Keratinocyte (primary cell): ENCODE results near the gene PNISR. TPM values are rescaled to one million over a fixed set of nuclear protein-coding genes. Genes with fewer than 3 reads are reported as not detected.
A peak's percentile ranks its signal among the peaks of the same experiment; 100 is the strongest.

ENCODE experiments used
- DNase-seq: peaks from one replicate; pipeline ENCODE4 v3.0.0-alpha.2; 2011; ENCODE audit warnings: low read depth, missing footprints, low spot score
- FAIRE-seq: peaks from 2 replicates; lab custom pipeline; 2011; peaks lifted over from hg19 to GRCh38; lab: Jason Lieb, UNC
- H2AFZ ChIP-seq: 2 replicates; pipeline ENCODE4 v1.6.0; 2012; ENCODE audit warnings: low read length, control low read depth, inconsistent platforms; ENCODE audit not compliant: control insufficient read depth
- H3K27ac ChIP-seq: 2 replicates; pipeline ENCODE4 v1.5.1; 2011; ENCODE audit warnings: low read length; ENCODE audit not compliant: control insufficient read depth, insufficient read depth
- H3K27me3 ChIP-seq: 3 replicates; pipeline ENCODE4 v1.6.0; 2011; ENCODE audit warnings: low read length; ENCODE audit not compliant: control insufficient read depth, insufficient read depth; ENCODE audit errors: extremely low read depth
- H3K36me3 ChIP-seq, 2 experiments: 2 replicates in 1 of 2; 3 replicates in 1 of 2; pipeline ENCODE4 v1.5.1; 2011; ENCODE audit warnings: low read length in 2 of 2, mild to moderate bottlenecking in 1 of 2; ENCODE audit not compliant: control insufficient read depth in 2 of 2, insufficient read depth in 2 of 2; ENCODE audit errors: extremely low read depth in 1 of 2
- H3K4me1 ChIP-seq: 3 replicates; pipeline ENCODE4 v1.5.1; 2011; ENCODE audit warnings: low read length; ENCODE audit not compliant: control insufficient read depth, insufficient read depth; ENCODE audit errors: extremely low read depth
- H3K4me2 ChIP-seq: 3 replicates; pipeline ENCODE4 v1.6.0; 2011; ENCODE audit warnings: low read depth, low read length; ENCODE audit not compliant: control insufficient read depth, insufficient read depth; ENCODE audit errors: extremely low read depth
- H3K4me3 ChIP-seq, 3 experiments: fragments of 200-600 bp in 1 of 3; sonication (generic) in 1 of 3; 2 replicates in 2 of 3; 3 replicates in 1 of 3; pipeline ENCODE4 v1.5.1; 2011 to 2016; ENCODE audit warnings: low read length in 3 of 3, mild to moderate bottlenecking in 3 of 3, control low read depth in 2 of 3, inconsistent platforms in 1 of 3, low read depth in 1 of 3, mixed read lengths in 1 of 3, mixed run types in 1 of 3, moderate library complexity in 1 of 3; ENCODE audit not compliant: control insufficient read depth in 2 of 3, insufficient read depth in 2 of 3; ENCODE audit errors: extremely low read depth in 1 of 3
- H3K79me2 ChIP-seq: 2 replicates; pipeline ENCODE4 v1.6.0; 2012; ENCODE audit warnings: low read length; ENCODE audit not compliant: control insufficient read depth, insufficient read depth
- H3K9ac ChIP-seq: 3 replicates; pipeline ENCODE4 v1.6.0; 2011; ENCODE audit warnings: low read length; ENCODE audit not compliant: control insufficient read depth, insufficient read depth; ENCODE audit errors: extremely low read depth
- H3K9me1 ChIP-seq: 3 replicates; pipeline ENCODE4 v1.6.0; 2011; ENCODE audit warnings: low read length; ENCODE audit not compliant: control insufficient read depth, insufficient read depth; ENCODE audit errors: extremely low read depth
- H3K9me3 ChIP-seq: 2 replicates; pipeline ENCODE4 v1.5.1; 2012; ENCODE audit warnings: low read depth, low read length; ENCODE audit not compliant: control insufficient read depth
- H4K20me1 ChIP-seq: 3 replicates; pipeline ENCODE4 v1.6.0; 2011; ENCODE audit warnings: low read length; ENCODE audit not compliant: control insufficient read depth, insufficient read depth; ENCODE audit errors: extremely low read depth
- CTCF ChIP-seq, 3 experiments: IDR thresholded peaks in 1 of 3; conservative IDR thresholded peaks in 1 of 3; optimal IDR thresholded peaks in 1 of 3; 2 replicates in 2 of 3; 3 replicates in 1 of 3; pipeline versions ENCODE3 to v1.5.1; 2011; ENCODE audit warnings: low read length in 3 of 3, mild to moderate bottlenecking in 3 of 3, moderate library complexity in 2 of 3, control low read depth in 1 of 3, inconsistent platforms in 1 of 3; ENCODE audit not compliant: insufficient read depth in 2 of 3; ENCODE audit errors: extremely low read depth in 1 of 3
- EZH2 ChIP-seq: IDR thresholded peaks from one replicate; pipeline ENCODE4 v1.6.1; 2012; ENCODE audit warnings: inconsistent platforms, mild to moderate bottlenecking, low read length, moderate library complexity
- dilution Hi-C: fragments of 300-500 bp; cut with MboI; formaldehyde crosslinking; loops from one replicate; pipeline ENCODE4 v1.7.0; 2020; ENCODE audit warnings: low sequenced_read_pairs; ENCODE audit not compliant: extremely low pct_ligation_motif_present
- polyA plus RNA-seq, 5 experiments: library from polyadenylated mRNA; depleted of rRNA in 3 of 5; stranded (reverse) in 3 of 5; stranded (forward) in 1 of 5; unstranded in 1 of 5; fragments of >200 nt; gene quantifications; 1 replicate in 1 of 5; 2 replicates in 3 of 5; 3 replicates in 1 of 5; pipeline versions ENCODE4 v1.2.1 to v1.2.3, GENCODE V29; 2011 to 2012; ENCODE audit warnings: missing spikeins in 2 of 5, low read depth in 1 of 5, low replicate concordance in 1 of 5

Gene PNISR
- polyA plus RNA-seq, 1 donor (not counting 4 experiments of a cell fraction or from before 2014, with no cell fraction given) = 60.5 TPM

- no peak for FAIRE-seq
- peaks cover 12% of the 10 kb centered on the region for H3K4me1 ChIP-seq
- no peak overlapping the region for H3K27ac ChIP-seq
- dilution Hi-C loops = no loop called here
- H3K4me3 ChIP-seq = no peak overlapping the region
- H3K4me2 ChIP-seq = no peak overlapping the region
- peaks cover 3% of the 10 kb centered on the region for H3K27me3 ChIP-seq
- DNase-seq = no peak
- H3K79me2 ChIP-seq = no peaks in the 10 kb centered on the region
- H3K36me3 ChIP-seq = no peaks in the 10 kb centered on the region
- H4K20me1 ChIP-seq = no peaks in the 10 kb centered on the region
- no peaks in the 10 kb centered on the region for H3K9me3 ChIP-seq
- no peaks in the 10 kb centered on the region for H3K9me1 ChIP-seq
- no peak overlapping the region for H2AFZ ChIP-seq
- TF ChIP-seq EZH2 = no peak
- no peak for TF ChIP-seq CTCF (optimal IDR thresholded peaks at IDR 0.05 in 1 of 3, IDR thresholded peaks at IDR 0.05 in 1 of 3, conservative IDR thresholded peaks at IDR 0.05 in 1 of 3; ENCODE audit: extremely low read depth in 1 of 3, insufficient read depth in 2 of 3, low read length in 3 of 3)
- H3K9ac ChIP-seq = no peak overlapping the region
Observed at GRCh38 chr6:99353126-99353525, 72.0 kb downstream of the PNISR start.

GRCh38 chr6:99350573-99350972 lies 74.5 kb downstream of the PNISR start:
- dilution Hi-C loops = no loop called here
- DNase-seq (no peak), FAIRE-seq (no peak)
- peak overlapping the region; percentile 69 for H3K9ac ChIP-seq
- H2AFZ ChIP-seq = peak overlapping the region; percentile 87
- no peaks in the 10 kb centered on the region for H3K36me3 ChIP-seq
- no peaks in the 10 kb centered on the region for H3K79me2 ChIP-seq
- H3K4me1 ChIP-seq = peaks cover 12% of the 10 kb centered on the region
- no peak overlapping the region for H3K27ac ChIP-seq
- H4K20me1 ChIP-seq = no peaks in the 10 kb centered on the region
- TF ChIP-seq EZH2 = no peak
- TF ChIP-seq CTCF (optimal IDR thresholded peaks at IDR 0.05 in 1 of 3, IDR thresholded peaks at IDR 0.05 in 1 of 3, conservative IDR thresholded peaks at IDR 0.05 in 1 of 3; ENCODE audit: extremely low read depth in 1 of 3, insufficient read depth in 2 of 3, low read length in 3 of 3) = no peak
- no peaks in the 10 kb centered on the region for H3K9me1 ChIP-seq
- peak overlapping the region in 2 of 3 experiments; percentile 79 to 81 for H3K4me3 ChIP-seq
- H3K4me2 ChIP-seq = peak overlapping the region; percentile 96
- H3K9me3 ChIP-seq = no peaks in the 10 kb centered on the region
- H3K27me3 ChIP-seq = peaks cover 3% of the 10 kb centered on the region
